HG02798 (cell line): Measurements from ENCODE around the gene FPR1.
"Not testable (repeated sequence)": the region's sequence is repeated elsewhere in the genome, so short reads cannot be mapped to it uniquely, and the experiment has no call there.

Source experiments
- ATAC-seq: cut with Tn5 transposase; IDR thresholded peaks from one replicate; pipeline ENCODE4 v1.9.1; 2021; ENCODE audit warnings: mild to moderate bottlenecking; ENCODE audit not compliant: unreplicated experiment, poor library complexity

Gene FPR1

DNA sequence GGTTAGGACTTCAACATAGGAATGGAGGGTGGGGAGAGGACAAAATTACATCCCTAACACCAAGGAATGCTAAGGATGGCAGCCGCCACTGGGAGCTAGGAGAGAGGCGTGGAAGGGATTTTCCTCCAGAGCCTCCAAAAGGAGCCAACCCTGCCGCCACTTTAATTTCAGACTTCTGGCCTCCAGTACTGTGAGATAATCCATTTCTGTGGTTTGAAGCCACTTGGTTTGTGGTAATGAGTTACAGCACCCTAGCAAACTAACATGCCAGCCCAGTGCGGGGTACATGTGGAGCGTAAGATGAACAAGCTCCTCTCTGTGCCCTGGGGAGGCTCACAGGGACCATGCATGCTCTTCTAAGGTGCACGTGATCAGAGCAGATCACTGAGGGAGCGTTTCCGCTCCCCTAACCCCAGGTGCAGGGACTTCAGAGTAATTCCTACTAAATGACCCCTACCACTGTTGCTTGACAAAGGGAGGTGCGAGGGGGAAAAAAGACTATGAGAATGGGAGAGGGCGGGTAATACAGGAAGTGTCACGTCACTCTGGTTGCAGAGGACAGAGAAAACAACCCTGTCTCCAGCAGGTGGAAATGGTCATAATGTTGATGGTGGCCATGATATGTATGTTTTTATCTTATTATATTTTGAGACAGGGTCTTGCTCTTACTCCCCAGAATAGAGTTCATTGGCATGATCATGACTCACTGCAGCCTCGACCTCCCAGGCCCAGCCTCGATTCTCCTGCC, 12.0 kb downstream of the FPR1 start:
- no peak for ATAC-seq

DNA sequence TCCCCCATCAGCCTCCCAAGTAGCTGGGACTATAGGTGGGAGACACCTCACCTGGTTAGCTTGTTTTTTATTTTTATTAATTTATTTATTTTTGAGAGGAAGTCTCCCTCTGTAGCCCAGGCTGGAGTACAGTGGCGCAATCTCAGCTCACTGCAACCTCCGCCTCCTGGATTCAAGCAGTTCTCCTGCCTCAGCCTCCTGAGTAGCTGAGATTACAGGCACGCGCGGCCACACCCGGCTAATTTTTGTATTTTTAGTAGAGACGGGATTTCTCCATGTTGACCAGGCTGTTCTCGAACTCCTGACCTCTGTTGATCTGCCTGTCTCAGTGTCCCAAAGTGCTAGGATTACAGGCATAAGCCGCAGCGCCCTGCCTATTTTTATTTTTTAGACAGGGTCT, 13.2 kb downstream of the FPR1 start:
- not testable (repeated sequence) for ATAC-seq

DNA sequence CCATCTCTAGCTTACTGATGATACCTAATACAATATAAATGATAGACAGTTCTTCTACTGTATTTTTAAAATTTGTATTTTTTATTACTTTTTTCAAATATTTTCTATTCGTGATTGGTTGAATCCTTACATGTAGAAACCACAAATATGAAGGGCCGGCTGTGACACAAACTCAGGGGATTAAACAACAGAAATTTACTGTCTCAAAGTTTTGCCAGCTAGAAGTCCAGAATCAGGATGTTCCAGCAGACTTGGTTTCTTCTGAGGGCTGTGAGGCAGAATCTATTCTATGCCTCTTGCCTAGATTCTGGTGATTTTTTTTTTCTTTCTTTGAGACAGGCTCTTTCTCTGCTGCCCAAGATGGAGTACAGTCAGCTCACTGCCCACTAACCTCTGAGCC, 13.8 kb downstream of the FPR1 start:
- no peak for ATAC-seq

DNA sequence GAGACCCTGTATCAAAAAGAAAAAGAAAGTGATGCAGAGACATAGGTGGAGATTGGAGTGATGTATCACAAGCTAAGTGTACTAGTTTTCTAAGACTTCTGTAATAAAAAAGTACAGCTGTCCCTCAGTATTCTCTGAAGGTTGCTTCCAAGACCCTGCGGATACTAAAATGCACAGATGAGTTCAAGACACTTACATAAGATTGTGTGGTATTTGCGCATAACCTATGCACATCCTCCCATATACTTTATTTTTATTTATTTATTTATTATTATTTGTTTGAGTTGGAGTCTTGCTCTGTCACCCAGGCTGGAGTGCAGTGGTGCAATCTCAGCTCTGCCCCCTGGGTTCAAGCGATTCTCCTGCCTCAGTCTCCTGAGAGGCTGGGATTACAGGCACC, 14.3 kb downstream of the FPR1 start:
- ATAC-seq: no peak

DNA sequence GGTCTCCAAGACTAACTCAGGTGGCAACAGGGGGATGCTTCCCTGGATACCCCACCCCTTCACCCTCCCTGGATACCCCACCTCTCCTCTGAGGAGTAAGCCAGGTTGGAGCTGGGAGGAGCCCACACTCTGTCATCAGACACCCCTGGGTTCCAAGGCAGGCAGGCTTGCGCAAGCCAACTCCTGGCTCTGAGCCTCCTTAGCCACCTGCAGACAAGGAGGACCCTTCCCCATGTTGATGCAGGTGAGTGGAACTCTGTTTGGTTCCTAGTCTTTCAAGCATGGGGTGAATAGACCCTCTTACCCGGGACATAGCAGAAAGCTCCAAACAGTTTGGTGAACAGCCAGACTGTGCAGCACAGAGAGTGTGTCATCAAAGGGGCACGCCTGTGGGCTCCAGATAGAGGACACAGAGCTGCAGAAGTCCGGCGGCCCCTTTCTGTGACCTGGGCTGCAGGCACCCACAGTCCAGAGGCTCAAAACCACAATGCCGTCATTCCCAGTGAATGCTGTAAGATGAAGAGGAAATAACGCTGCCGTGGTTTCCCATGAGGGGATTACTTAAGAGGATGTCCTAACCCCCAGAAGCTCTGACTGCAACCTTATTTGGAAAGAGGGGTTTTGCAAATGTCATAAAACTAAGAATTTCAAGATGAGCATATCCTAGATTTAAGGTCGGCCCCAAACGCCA, 15.8 kb downstream of the FPR1 start:
- ATAC-seq: no peak

DNA sequence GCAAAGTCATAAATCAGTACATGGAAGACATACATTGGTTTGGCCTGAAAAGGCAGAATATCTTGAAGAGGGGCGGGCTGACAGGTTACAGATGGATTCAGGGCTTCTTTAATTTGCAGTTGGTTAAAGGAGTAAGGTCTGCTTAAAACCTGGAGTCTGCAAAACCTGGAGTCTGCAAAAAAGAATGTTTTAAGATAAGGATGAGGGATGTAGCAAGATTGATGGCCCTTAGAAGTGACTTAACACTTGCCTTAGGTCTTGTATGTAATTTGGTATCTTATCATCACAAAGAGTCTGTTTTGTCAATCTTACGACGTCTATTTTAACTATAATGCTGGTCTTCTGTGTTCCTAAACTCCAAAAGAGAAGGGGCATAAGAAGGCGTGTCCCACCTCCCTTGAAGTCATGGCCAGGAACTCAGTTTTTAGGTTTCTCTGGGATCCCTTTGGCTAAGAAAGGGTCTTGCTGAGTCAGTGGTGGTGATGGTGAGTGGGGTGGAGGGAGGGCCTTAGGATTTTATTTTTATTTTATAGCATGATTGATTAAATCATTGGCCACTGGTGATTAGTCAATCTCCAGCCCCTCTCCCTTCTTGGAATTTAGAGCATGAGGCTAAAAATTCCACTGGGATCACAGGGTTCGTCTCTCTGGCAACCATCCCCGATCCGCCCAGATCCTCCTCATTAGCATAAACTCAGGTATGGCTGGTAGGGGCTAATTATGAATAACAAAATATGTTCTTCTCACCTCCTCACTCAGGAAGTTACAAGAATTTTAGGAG, 17.7 kb downstream of the FPR1 start:
- ATAC-seq: no peak

DNA sequence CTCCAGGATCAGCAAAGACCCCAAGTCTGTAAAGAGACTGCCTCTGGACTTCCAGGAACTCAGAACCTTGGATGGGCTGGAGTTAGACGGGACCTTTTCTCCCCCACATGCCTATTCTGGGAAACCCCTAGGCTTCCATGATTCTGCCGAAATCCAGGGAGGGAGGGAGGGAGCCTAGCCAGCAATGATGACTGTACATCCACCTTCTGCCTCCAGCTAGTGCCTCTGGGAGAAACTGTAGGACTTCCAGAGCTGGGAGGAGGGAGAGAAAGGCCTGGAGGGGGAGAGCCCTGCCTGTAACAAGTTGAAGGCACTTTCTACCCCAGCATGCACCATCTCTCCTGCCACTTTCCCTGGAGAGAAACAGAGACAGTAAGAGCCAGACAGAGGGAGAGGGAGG, 21.9 kb downstream of the FPR1 start:
- ATAC-seq: no peak

DNA sequence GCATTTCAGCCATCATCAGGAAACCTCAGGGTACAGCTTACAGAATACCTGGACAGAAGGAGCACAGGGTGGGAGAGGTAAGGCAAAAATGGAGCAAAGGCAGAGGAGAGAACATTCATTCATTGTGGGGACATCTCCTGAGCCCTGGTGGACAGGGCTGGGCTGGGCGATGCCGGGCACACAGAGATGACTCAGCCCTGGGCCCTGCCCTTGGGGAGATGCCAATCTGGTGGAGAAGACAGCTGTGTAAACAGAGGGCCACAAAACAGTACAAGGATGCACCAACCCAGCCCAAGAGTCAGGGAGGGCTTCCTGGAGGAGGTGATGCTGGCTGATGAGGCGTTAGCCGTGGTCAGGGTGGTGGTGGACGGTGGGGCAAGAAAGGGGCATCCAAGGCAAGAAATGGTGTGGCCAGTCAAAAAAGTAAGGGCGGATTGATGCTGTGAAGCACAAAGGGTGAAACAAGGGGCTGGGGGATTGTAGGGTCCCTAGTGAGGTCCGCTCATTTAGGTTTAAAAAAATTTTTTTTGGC, 24.3 kb downstream of the FPR1 start:
- no peak for ATAC-seq

DNA sequence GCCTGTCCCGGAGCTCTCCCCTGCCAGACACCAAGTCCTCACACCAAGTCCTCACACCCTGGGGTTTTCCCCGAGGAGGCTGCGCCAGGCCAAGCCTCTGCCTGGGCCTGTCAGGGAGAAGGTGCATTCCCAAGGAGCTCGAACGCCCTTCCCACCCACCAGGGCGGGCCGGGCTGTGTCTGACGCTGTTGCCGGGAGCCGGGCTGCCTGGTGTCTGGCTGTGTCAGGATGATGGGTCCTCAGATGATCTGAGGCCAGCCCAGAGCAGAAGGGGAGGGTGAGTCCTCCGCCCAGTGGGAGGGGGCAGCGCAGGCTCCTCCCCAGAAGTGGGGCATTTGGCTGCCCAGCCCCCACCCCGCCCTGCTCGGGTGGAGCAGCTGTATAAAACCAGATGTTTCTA, 25.6 kb downstream of the FPR1 start:
- ATAC-seq: no peak

DNA sequence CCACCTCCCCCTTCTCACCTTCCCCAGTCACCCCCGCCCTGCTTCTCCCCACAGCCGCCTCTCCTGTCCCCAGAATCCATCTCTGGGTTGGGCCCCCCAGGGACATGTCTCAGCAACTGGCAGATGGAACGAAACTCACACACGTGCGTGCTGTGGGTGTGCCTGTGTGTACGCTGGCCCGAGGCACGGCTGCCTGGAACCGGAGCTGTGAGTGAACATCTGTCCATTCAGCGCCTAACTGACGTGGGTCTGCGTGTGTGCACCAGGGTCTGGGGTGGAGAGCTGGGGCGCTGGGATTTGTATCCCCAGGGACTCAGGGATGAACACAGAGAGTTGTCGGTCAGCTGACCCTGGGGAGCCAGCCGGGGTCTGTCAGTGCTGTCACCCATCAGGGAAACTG, 27.1 kb downstream of the FPR1 start:
- ATAC-seq: no peak

DNA sequence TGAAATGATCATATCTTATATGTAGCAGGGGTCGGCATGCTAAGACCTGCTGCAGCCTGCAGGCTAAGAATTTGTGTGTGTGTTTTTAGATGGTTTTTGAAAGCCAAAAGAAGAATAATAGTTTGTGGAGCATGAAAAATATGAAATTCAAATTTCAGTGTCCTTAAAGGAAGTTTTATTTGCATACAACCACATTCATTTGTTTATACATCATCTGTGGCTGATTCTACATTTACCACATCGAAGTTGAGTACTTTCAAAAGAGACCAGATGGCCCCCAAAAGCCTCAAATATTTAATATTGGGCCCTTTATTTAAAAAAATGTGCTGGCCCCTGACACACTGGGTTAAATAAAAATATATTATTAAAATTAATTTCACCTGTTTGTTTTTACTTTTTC, 29.2 kb downstream of the FPR1 start:
- no peak for ATAC-seq

DNA sequence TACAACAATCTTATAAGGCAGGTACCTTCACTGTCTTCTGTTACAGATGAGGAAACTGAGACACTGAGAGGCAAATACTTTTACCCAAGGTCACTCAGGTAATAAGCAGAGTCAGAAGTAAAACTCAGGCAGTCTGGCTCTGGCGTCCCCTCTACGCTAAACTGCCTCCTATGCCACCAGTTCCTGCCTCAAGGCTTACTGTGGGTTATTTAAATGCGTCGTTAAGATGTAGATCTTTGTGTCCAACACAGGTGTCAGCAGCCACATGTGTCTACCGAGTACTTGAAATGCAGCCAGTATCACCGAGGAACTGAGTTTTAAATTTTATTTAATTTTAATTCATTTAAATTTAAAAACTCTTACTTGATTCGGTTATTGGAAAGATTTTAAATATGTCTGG, 29.8 kb downstream of the FPR1 start:
- ATAC-seq: no peak

DNA sequence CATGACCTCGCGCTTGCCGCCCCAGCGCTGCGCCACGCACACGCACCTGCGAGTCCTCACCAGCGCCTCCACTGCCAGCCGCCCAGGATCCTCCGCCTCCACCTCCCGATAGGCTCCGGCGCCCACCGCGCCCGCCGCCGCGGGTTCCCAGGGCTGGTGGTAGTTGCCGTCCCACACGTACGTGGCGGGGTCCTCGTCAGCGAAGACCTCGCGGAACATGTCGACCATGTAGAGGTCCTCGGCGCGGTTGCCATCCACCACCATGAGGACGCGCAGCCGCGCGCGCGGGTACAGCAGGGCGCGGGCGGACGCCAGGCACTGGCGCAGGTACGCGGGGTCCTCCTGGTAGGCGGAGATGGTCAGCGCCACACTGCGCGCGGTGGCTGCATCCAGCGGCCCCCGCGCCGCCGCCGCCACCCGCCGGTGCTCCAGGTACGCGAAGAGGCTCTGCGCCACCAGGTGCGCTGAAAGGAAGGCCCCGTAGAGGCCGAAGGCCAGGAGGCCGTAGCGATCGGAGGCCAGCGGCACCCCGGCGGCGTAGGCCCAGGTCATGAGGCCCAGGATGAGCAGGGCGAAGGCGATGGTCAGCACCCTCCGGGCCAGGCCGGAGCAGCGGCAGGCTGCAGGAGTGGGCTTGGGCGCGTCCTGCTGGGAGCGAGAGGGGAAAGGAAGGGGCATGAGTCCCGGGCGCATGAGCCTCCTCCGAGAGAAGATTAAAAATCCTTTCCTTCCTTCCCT, 32.3 kb downstream of the FPR1 start:
- ATAC-seq: no peak

DNA sequence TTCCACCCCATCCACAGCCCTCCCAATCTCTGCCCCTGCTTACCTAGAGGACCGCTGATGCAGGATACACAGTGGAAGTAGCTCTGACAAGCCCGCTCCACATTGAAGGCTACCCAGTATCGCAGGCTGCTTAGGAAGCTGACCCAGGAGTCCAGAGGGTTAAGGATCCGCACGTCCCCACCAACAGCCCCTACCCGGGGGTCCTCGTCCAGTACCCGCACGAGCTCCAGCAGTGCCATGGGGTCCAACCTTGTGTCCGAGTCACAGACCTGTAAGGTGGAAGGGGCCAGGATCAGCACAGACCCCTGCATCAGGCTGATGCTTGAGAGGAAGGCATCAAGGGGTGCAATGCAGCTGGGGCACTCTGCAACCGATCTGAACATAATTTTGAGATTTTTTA, 34.8 kb downstream of the FPR1 start:
- ATAC-seq: no peak

DNA sequence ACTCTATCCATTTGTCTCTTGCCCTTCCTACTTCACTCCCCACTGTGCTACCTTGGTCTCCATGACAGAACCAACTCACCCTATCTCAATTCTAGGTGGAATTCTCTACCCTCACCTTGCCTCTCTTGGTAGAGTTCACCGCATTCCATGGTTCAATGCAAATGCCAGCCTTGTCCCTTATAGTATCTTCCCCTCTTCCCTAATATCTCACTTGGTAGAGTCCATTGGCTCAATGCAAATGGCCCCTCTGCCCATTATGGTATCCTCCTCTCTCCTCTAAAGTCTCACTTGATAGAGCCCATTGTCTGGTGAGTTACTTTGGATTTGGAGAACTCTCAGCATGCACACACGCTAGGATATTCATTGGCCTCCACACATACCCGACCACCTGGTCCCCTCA, 35.8 kb downstream of the FPR1 start:
- ATAC-seq: no peak

DNA sequence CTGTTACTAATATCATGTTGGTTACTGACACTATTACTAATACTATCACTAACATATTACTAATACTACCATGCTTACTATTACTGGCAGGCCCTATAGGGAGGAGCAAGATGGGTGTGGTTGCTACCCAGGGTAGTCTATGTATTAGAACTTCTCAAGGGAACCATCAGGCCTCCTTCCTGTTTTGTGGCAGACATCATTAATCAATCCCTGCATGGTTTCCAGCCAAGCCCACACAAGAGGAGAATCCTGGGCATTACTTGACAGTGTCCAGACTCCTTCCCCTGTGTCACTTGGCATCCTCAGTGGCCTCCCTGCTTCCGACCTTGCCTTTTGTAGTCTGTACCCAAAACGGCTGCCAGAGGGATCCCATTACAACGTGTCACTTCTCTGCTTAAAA, 36.8 kb downstream of the FPR1 start:
- no peak for ATAC-seq

DNA sequence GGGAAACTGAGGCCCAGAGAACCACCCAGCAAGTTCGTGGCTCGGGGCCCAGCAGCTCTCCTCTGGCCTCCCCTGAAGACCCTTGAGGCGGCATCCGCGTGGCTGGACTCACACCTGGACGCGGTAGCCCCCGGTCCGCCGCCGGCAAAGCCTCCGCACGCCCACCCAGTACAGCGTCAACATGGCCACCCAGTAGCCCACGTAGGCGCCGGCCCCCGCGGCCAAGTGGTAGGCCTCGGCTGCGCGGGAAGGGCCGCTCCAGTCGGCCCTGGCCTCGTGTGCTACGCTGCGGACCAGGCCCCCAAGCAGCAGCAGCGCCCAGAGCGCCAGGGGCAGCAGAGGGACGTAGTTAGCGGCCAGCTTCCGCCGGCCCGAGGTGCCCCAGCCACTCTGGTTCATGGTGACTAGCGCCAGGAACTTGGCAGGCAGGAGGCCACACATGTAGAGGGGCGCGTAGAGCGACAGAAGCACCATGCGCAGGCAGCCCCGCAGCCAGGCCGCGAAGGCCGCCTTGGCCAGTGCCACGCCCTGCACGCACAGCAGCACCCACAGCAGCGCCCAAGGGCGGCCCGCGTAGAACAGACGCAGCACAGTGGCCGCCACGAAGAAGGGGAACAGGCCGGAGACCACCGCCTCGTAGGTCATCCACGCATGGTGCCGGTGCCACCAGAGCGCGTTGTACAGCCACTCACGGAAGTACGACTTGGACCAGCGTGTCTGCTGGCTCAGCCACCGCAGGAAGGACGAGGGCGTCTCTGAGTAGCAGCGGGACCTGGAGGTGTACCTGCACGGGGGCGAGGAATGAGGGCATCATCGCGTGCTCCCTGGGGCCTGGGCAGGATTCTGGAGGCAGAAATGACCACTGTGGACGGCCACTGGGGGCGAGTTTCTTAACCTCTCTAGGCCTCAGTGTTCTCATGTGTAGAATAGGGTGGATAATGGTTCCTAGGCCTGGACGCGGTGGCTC, 38.1 kb downstream of the FPR1 start:
- ATAC-seq: no peak

DNA sequence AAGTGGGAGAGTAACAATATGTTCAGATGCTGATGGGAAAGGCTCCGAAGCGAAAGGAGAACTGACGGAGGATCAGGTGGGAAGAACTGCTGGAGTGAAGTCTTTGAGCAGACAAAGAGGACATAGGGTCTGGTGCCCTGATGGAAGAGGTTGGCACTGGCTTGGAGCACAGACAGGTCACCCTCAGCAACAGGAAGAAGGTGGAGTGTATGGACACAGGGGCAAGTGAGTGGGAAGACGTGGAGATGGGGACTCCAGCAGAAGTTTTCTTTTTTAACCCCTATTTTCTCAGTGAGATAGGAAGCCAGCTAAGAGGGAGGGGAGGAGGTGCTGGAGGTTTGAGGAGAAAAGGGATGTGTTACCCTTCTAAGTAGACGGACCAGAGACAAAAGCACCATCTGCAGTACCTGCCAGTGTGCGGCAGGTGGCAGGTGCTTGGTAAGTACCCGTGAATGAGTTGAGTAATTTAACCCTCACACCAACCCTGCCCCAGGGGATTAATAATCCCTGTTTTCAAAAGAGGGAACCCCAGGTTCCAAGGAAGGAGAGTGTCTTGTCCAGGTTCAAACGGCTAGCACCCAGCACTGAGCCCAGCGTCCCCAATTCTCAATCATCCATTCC, 39.1 kb downstream of the FPR1 start:
- ATAC-seq: no peak

DNA sequence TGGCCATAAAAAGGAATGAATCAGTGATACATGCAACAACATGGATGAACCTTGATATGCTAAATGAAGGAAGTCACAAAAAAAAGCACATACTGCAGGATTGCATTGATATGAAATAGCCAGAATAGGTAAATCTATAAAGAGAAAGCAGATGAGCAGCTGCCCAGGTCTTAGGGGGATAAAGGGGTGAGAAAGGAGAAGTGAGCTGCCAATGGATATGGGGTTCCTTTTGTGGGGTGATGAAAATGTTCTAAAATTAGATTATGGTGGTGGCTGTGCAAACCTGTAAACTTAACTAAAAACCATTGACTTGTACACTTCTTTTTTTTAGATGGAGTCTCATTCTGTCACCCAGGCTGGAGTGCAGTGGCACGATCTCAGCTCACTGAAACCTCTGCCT, 40.0 kb downstream of the FPR1 start:
- ATAC-seq: no peak
